HepG2 (cell line): ENCODE data around the gene MRPL14. TPM values are rescaled to one million over a fixed set of nuclear protein-coding genes. Genes with fewer than 3 reads are reported as not detected.

Experiments used
- ARID2 ChIP-seq: sonication (generic); formaldehyde crosslinking; IDR thresholded peaks from 2 replicates; pipeline ENCODE4 v1.8.1; 2022; ENCODE audit warnings: mild to moderate bottlenecking, missing genetic modification reagents, borderline replicate concordance
- CEBPB ChIP-seq: IDR thresholded peaks from 2 replicates; pipeline ENCODE4 v1.6.1; 2011; ENCODE audit warnings: low read depth, low read length, improper control_type of control experiment, borderline replicate concordance
- EED ChIP-seq: sonication (generic); formaldehyde crosslinking; IDR thresholded peaks from 2 replicates; pipeline ENCODE4 v1.5.0; 2020; ENCODE audit warnings: mild to moderate bottlenecking, missing genetic modification reagents
- MBNL3 ChIP-seq: fragments of 250-450 bp; sonication (Bioruptor Pico); conservative IDR thresholded peaks from 2 replicates; pipeline ENCODE4 v1.8.0; 2022; ENCODE audit warnings: mild to moderate bottlenecking, inconsistent platforms
- NR2F2 ChIP-seq: IDR thresholded peaks from 2 replicates; pipeline ENCODE4 v1.6.1; 2012; ENCODE audit warnings: low read depth, inconsistent platforms, borderline replicate concordance
- PCBP2 ChIP-seq: fragments of 200-400 bp; formaldehyde crosslinking; optimal IDR thresholded peaks from 2 replicates; pipeline ENCODE3; 2018; ENCODE audit warnings: low read length, low read depth; ENCODE audit not compliant: poor library complexity, severe bottlenecking
- REST ChIP-seq, 2 experiments: IDR thresholded peaks; 2 replicates each; pipeline ENCODE4 v1.6.1; 2011 to 2012; ENCODE audit warnings: low read length in 2 of 2, borderline replicate concordance in 1 of 2, low read depth in 1 of 2, mild to moderate bottlenecking in 1 of 2, moderate library complexity in 1 of 2
- RFXAP ChIP-seq: sonication (generic); formaldehyde crosslinking; IDR thresholded peaks from 2 replicates; pipeline ENCODE4 v1.4.0; 2020; ENCODE audit warnings: missing genetic modification reagents, borderline replicate concordance
- ZBTB42 ChIP-seq: sonication (generic); formaldehyde crosslinking; IDR thresholded peaks from 2 replicates; pipeline ENCODE4 v1.5.0; 2020; ENCODE audit warnings: mild to moderate bottlenecking, missing genetic modification reagents
- ZNF510 ChIP-seq: sonication (generic); formaldehyde crosslinking; IDR thresholded peaks from 2 replicates; pipeline ENCODE4 v1.4.0; 2020; ENCODE audit warnings: low read depth, mild to moderate bottlenecking, missing genetic modification reagents
- ZNF747 ChIP-seq: sonication (generic); formaldehyde crosslinking; IDR thresholded peaks from 2 replicates; pipeline ENCODE4 v1.8.1; 2023; ENCODE audit warnings: missing genetic modification reagents, mild to moderate bottlenecking, borderline replicate concordance
- ZSCAN31 ChIP-seq: sonication (generic); formaldehyde crosslinking; IDR thresholded peaks from 2 replicates; pipeline ENCODE4 v1.5.0; 2020; ENCODE audit warnings: low read depth, mild to moderate bottlenecking, missing genetic modification reagents
- polyA plus RNA-seq, 8 experiments: library from polyadenylated mRNA; depleted of rRNA in 3 of 8; stranded (reverse) in 7 of 8; unstranded in 1 of 8; fragments of >200 nt; fragmentation: Illumina TruSeq in 4 of 8; extraction: Trizol in 4 of 8; gene quantifications; 2 replicates each; pipeline versions ENCODE4 v1.2.1 to v1.2.3, GENCODE V29; 2011 to 2016; ENCODE audit warnings: low read depth in 4 of 8, missing spikeins in 1 of 8, mixed read lengths in 1 of 8; ENCODE audit not compliant: insufficient read depth in 1 of 8
- total RNA-seq, 5 experiments: library from RNA; depleted of rRNA; stranded (reverse); fragments of >200 nt; fragmentation: Illumina TruSeq; extraction: Trizol; gene quantifications; 2 replicates each; pipeline ENCODE4 v1.2.3, GENCODE V29; 2016; ENCODE audit warnings: low read depth in 1 of 5
- TF ChIP-seq, protein P1 (sequence below): sonication (generic); formaldehyde crosslinking; conservative IDR thresholded peaks from 2 replicates; pipeline ENCODE4 v1.4.0; 2020; ENCODE audit warnings: mild to moderate bottlenecking, missing genetic modification reagents, moderate library complexity
- TF ChIP-seq, protein P2 (sequence below): sonication (generic); formaldehyde crosslinking; IDR thresholded peaks from 2 replicates; pipeline ENCODE4 v1.5.1; 2020; ENCODE audit warnings: missing genetic modification reagents, mild to moderate bottlenecking, borderline replicate concordance
- TF ChIP-seq, protein P3 (sequence below): sonication (generic); formaldehyde crosslinking; IDR thresholded peaks from 2 replicates; pipeline ENCODE4 v1.5.1; 2020; ENCODE audit warnings: mild to moderate bottlenecking, missing genetic modification reagents, moderate library complexity

The MRPL14 gene
- total and polyA plus RNA-seq, 2 of the 13 experiments (the other 11 are each of a cell fraction or from before 2014, with no cell fraction given) = 157 to 178 TPM

- TF ChIP-seq ZNF510 (CRISPR knock-in tag) = no peak
- no peak for TF ChIP-seq PCBP2
- TF ChIP-seq, protein P1, sequence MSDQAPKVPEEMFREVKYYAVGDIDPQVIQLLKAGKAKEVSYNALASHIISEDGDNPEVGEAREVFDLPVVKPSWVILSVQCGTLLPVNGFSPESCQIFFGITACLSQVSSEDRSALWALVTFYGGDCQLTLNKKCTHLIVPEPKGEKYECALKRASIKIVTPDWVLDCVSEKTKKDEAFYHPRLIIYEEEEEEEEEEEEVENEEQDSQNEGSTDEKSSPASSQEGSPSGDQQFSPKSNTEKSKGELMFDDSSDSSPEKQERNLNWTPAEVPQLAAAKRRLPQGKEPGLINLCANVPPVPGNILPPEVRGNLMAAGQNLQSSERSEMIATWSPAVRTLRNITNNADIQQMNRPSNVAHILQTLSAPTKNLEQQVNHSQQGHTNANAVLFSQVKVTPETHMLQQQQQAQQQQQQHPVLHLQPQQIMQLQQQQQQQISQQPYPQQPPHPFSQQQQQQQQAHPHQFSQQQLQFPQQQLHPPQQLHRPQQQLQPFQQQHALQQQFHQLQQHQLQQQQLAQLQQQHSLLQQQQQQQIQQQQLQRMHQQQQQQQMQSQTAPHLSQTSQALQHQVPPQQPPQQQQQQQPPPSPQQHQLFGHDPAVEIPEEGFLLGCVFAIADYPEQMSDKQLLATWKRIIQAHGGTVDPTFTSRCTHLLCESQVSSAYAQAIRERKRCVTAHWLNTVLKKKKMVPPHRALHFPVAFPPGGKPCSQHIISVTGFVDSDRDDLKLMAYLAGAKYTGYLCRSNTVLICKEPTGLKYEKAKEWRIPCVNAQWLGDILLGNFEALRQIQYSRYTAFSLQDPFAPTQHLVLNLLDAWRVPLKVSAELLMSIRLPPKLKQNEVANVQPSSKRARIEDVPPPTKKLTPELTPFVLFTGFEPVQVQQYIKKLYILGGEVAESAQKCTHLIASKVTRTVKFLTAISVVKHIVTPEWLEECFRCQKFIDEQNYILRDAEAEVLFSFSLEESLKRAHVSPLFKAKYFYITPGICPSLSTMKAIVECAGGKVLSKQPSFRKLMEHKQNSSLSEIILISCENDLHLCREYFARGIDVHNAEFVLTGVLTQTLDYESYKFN (CRISPR knock-in tag) = peak; percentile 32; the same call in 1 of the 2 replicates
- TF ChIP-seq ZSCAN31 = no peak
- TF ChIP-seq, protein P2, sequence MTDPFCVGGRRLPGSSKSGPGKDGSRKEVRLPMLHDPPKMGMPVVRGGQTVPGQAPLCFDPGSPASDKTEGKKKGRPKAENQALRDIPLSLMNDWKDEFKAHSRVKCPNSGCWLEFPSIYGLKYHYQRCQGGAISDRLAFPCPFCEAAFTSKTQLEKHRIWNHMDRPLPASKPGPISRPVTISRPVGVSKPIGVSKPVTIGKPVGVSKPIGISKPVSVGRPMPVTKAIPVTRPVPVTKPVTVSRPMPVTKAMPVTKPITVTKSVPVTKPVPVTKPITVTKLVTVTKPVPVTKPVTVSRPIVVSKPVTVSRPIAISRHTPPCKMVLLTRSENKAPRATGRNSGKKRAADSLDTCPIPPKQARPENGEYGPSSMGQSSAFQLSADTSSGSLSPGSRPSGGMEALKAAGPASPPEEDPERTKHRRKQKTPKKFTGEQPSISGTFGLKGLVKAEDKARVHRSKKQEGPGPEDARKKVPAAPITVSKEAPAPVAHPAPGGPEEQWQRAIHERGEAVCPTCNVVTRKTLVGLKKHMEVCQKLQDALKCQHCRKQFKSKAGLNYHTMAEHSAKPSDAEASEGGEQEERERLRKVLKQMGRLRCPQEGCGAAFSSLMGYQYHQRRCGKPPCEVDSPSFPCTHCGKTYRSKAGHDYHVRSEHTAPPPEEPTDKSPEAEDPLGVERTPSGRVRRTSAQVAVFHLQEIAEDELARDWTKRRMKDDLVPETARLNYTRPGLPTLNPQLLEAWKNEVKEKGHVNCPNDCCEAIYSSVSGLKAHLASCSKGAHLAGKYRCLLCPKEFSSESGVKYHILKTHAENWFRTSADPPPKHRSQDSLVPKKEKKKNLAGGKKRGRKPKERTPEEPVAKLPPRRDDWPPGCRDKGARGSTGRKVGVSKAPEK = no peak
- TF ChIP-seq EED (CRISPR knock-in tag) = no peak
- TF ChIP-seq ARID2 (CRISPR knock-in tag) = no peak
- TF ChIP-seq REST (IDR thresholded peaks at IDR 0.05; ENCODE audit: borderline replicate concordance in 1 of 2, low read depth in 1 of 2, low read length in 2 of 2) = no peak
- peak; percentile 33; the same call in 1 of the 2 replicates for TF ChIP-seq NR2F2
- 0 out of 2 replicates have a peak, but pooled peaks have one; percentile 31 for TF ChIP-seq RFXAP (CRISPR knock-in tag)
- peak; percentile 80 for TF ChIP-seq CEBPB
- TF ChIP-seq MBNL3 = no peak
- no peak for TF ChIP-seq ZBTB42 (CRISPR knock-in tag)
- TF ChIP-seq, protein P3, sequence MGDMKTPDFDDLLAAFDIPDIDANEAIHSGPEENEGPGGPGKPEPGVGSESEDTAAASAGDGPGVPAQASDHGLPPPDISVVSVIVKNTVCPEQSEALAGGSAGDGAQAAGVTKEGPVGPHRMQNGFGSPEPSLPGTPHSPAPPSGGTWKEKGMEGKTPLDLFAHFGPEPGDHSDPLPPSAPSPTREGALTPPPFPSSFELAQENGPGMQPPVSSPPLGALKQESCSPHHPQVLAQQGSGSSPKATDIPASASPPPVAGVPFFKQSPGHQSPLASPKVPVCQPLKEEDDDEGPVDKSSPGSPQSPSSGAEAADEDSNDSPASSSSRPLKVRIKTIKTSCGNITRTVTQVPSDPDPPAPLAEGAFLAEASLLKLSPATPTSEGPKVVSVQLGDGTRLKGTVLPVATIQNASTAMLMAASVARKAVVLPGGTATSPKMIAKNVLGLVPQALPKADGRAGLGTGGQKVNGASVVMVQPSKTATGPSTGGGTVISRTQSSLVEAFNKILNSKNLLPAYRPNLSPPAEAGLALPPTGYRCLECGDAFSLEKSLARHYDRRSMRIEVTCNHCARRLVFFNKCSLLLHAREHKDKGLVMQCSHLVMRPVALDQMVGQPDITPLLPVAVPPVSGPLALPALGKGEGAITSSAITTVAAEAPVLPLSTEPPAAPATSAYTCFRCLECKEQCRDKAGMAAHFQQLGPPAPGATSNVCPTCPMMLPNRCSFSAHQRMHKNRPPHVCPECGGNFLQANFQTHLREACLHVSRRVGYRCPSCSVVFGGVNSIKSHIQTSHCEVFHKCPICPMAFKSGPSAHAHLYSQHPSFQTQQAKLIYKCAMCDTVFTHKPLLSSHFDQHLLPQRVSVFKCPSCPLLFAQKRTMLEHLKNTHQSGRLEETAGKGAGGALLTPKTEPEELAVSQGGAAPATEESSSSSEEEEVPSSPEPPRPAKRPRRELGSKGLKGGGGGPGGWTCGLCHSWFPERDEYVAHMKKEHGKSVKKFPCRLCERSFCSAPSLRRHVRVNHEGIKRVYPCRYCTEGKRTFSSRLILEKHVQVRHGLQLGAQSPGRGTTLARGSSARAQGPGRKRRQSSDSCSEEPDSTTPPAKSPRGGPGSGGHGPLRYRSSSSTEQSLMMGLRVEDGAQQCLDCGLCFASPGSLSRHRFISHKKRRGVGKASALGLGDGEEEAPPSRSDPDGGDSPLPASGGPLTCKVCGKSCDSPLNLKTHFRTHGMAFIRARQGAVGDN = no peak
- TF ChIP-seq ZNF747 (CRISPR knock-in tag) = no peak
Measured at GRCh38 chr6:44142835-44143234, 15.6 kb upstream of the MRPL14 start (continued).
